Measurements from ENCODE around the gene CCDC169. TPM values are rescaled to one million over a fixed set of nuclear protein-coding genes. Genes with fewer than 3 reads are reported as not detected.

CCDC169 gene
- total RNA-seq, 1 experiment from 2014 or later, result 12.2 TPM

DNA sequence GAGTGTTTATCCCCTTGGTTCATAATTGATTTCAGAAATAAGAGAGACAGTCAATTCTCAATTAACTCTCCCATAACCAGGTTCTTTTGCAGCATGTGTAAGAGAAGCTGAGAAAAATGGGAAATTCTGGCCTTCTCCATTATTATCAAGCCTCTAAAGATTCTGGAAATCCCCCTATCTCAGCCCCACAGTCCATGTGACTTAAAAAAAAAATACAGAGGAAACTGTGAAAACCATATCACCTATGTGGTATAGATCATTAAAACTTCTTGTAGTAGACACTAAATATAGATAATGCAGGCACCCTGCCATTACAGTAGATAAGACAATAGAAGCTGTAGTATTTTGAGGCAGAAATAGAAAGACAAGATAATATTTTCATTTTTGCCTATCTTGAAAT, 48.9 kb downstream of the CCDC169 start:
- DNase-seq (ENCODE audit: extremely low read depth, low read depth), result no peak

DNA sequence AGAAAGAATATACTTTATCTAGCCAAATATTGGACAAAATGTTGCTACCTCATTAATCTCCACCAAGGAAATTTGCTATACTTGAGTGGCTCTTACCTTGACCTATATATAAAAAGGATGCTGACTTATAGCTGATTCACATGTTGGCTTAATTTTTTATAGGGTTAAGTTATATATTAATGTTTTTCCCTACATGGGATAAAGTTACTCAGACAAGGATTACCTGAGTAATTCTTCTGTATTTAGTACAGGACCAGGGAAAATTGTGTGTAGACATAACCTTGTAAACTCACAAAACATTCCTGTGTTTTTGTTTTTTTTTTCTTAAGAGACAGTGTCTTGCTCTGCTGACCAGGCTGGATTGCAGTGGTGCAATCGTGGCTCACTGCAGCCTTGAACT, 52.6 kb downstream of the CCDC169 start:
- no peak for DNase-seq (ENCODE audit: extremely low read depth, low read depth)

DNA sequence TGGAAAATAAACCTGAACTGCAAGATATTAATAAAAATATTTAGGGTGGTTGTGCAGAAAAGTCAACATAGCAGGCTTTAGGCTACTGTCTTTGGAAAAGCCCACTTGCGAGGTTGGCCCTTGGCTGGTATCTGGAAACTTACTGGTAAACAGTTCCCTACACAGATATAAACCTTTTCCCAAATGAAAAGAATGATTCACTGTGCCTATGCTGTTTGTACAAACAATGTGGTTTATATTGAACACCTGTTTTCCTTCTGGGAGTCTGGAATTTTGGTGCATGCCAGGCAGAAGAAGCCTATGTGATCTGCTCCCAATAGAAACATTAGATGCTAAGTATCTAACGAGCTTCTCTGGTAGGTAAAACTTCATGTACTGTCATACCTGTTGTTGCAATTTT, 53.5 kb downstream of the CCDC169 start:
- no peak for DNase-seq (ENCODE audit: extremely low read depth, low read depth)

DNA sequence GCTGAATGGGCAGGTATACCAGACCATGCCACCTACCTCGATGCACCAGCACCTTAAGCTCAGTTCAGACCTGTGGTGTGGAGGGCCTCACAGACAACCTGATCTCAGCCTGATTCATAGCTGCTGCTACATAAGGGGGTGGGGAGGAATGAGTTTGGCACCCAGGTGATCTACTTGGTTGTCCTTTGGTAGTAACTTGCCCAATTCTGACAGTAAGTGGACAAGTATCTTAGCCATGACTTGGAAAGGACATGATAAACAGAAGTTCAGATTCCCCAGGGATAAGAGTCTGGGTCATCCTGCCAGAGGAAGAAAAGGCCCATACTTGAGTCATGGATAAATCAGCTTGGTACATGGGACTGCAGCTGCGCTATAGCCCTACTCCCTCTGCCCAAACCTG, 54.9 kb downstream of the CCDC169 start:
- no peak for DNase-seq (ENCODE audit: extremely low read depth, low read depth)

DNA sequence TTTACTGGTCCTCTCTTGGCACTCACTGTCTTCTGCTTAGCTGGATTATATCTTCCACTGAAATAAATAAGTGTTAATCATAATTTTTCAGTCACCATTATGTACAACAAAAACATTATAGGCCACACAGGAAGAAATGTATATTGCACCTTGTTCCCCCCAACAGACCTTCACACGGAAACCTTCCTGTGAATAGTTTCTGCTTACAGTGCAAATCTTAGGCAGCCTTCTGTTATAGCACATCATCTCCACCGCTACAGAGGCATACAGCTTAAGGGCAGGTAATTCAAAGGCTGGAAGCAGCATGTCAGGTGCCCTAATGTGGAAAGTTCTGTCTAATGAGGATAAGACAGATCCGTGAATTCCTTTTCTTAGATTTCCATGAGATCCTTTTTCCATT, 66.4 kb downstream of the CCDC169 start:
- no peak for DNase-seq (ENCODE audit: extremely low read depth, low read depth)

DNA sequence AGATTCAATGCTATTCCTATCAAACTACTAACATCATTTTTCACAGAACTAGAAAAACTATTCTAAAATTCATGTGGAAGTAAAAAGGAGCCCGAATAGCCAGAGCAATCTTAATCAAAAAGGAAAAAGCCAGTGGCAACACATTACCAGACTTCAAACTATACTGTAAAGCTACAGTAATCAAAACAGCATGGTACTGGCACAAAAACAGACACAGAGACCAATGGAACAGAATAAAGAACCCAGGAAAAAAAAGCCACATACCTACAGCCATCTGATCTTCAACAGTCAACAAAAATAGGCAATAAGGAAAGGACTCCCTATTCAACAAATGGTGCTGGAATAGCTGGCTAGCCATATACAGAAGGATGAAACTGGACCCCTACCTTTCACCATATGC, 72.9 kb downstream of the CCDC169 start:
- DNase-seq (ENCODE audit: extremely low read depth, low read depth), result no peak

DNA sequence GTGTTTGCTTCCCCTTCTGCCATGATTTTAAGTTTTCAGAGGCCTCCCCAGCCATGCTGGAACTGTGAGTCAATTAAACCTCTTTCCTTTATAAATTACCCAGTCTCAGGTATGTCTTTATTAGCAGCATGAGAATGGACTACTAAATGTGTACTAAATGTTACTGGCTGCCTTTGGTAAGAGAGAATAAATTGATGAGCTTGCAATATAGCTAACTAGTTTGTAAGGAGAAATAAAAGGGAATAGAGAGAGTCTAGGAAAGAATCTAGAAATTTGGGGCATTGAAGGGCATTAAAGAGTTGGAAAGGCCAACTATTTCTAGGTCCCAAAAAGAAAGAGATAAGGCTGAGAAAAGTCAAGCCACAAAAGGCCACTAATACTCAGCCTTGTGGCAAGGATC, 77.7 kb downstream of the CCDC169 start:
- no peak for DNase-seq (ENCODE audit: extremely low read depth, low read depth)

DNA sequence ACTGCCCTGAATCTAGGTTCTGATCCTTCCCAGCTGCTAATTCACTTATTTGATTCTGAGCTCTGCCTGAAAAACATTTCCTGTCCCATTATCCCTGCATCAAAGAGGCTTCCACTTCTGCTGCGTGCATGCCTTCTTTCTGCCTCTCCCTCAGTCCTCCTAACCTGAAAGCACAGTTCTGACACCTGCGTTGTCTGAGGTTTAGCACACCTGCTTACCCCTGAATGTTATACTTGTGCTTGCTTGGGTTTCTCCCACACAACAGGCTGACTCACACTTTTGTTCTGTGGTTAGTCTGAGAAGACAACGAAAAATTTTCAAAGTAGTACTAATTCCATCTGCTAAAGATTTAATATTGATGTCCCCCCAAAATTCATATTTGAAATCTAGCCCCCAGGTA, 80.2 kb downstream of the CCDC169 start:
- no peak for DNase-seq (ENCODE audit: extremely low read depth, low read depth)

DNA sequence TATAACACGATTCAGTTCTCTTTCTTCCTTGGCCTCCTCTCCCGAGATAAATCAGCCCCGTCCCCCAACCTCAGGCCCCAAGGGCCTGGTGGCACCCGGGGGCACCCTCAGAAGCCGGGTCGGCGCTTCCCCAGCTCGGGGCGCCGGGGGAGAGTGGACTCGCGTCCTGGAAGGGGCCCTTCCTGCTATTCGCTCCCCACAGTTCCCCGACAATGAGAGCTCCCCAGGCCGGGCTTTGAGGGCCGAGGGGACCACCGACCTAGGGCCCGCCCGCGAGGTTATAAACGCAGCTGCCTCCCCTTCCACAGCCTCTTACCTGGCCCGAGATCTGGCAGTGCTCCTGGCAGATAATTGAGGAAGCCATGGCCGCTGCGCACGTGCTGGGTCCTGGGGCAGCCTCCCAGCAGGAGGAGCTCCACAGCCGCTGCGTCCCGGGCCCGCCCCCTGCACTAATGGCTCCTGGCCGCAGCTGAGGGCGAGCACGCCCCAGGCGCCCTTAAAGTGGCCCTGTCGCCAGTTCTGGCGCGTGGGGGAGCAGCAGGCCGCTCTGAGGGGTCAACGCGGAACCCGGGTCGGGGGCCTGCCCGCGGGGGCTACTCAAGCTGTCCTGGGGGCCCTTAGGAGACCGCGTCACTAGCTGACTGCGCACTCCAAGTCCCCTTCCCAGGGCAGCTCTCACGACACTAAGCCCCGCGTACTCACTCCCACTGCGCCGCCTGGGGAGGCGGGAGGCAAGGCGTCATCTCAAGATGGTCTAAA, 83.3 kb downstream of the CCDC169 start, which contains the start of gene SOHLH2:
TSS of gene SOHLH2 (minus strand) at position 394 of the 759 bp plus-strand sequence. CDS start at position 364, 30 bp downstream.
- DNase-seq (ENCODE audit: extremely low read depth, low read depth), result no peak

DNA sequence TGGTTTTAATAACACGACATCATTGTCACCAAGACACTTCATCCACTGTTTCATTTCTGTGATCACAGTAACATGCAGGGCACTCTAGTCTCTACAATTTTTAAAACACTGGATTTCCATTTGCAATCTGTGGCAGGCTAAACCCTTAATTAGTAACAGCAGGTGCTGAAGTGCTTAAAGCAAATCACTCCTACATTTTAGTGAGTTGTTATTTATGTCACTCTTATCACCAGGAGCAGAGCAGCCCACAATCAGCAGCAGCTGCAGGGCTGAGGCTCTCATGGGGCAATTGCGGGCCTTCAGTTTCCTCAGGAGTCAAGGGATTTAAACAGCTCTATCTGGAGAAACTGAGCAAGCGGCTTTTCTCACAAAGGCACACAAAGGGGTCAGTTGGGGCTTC, 84.8 kb downstream of the CCDC169 start:
- no peak for DNase-seq (ENCODE audit: extremely low read depth, low read depth)

DNA sequence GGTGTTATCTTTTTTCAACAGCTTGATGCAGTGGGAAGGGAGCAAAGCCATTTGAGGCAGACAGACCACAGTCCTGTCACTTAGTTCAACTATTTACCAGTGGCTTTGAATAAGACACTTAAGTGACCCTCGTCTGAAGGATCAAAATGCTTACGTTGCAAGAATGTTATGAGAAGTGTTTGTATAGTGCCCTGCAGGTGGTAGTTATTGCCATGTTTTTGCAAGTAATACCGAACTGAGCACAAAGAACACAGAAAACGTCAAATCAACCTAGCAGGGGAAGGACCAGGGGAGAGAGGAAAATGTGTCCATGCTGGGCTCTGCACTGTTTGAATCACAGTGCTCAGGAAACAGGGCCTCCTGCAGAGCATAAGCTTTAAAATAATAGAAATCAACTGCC, 86.0 kb downstream of the CCDC169 start:
- no peak for DNase-seq (ENCODE audit: extremely low read depth, low read depth)

DNA sequence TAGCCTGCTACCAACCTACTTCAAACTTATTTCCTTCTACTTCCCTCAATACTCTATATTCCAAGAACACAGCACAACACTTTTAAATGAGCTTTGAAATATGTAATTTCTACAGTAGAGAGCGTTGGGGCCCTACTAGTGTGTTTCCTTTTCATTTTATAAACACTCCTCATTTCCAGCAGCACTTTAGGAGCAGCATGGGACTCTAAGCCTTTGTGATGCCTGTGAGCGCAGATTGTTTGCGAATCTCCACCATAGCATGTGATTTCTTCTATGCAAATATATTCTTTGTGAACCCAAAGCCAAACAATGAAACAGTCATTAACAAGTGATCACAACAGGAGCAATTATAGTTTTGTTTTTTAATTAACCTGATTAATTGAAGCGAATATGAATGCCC, 86.9 kb downstream of the CCDC169 start:
- DNase-seq (ENCODE audit: extremely low read depth, low read depth), result no peak

DNA sequence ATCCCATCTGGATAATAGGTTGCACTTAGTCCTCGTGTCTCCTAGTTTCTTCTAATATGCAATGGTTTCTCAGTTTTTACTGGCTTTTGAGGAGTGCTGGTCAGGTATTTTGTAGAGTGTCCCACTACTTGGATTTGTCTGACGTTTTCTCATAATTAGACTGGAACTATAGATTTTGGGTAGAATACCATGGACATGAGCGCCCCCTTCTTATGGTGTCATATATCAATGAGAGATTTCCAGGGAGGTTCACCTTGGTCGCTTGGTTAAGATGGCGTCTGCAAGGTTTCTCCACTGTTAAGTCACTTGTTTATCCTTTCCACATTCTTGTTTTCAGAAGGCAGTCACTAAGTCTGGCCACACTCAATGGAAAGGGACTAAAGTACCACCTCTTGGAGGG, 89.9 kb downstream of the CCDC169 start:
- DNase-seq (ENCODE audit: extremely low read depth, low read depth), result peak; percentile 2

DNA sequence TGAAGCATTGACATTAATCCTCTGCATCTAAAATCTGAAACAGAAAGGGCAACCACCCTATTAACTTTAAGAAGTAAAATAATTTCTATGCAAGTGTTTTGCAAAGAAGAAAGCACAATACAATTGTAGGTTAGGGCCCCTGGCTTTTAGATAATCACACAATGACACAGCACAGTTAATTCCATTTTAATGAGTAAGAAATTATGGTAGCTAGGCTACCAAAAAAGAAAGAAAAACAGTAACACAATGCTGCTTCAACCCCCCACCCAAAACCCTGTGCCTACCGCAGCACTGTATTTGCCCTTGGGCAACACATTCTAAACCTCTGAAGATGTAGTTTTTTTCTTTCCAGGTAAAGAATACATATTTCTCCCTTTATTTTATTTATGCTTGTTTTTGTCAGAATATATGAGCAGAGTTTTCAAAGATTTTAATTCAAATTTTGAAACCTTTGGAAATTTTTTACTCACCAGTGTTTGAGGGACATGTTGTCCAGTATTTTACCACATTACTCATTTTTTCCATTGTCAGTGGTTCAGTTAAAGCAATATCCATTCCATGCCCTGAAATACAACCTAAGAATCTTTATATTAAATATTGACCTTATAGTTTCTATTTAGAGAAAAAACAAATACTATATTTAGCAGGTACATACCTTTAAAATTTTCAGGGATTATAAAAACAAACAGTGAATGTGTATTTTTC, 104.3 kb downstream of the CCDC169 start:
- no peak for DNase-seq (ENCODE audit: extremely low read depth, low read depth)

DNA sequence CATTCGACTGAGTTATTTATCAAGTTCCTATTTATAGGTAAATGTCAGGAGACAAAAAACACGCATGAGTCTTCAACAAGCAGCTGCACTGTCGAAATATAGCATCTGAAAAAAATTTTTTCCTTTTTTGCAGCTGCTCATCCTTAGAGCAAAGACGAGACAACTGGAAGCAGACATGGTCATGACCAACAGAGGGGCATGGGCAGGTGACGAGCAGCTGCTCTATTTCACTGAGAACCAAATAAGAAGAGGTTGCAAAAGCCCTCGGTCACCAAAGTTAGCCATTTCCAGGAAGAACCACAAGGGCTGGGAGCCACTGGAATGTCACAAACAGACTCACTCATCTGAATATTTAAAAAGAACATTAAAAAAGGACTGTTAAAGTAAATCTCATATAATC, 105.4 kb downstream of the CCDC169 start:
- DNase-seq (ENCODE audit: extremely low read depth, low read depth), result no peak

DNA sequence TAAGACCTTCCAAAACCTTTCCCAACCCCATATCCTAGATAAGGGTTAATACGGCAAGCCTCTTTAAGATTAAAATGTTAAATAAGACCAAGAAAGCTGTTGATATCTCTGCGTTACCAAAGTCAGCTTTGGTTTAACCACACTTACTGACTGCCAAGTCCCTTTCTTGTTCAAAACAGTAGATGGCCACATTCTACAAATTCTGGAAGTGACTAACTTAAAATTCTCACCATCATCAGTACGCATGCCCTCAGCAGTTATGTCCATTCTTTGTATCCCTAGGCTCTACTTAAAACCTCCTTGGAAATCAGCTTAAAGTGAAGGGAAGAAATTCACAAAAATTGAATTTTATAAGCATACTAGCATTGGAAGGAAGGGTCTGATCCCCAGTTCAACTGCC, 106.8 kb downstream of the CCDC169 start:
- DNase-seq (ENCODE audit: extremely low read depth, low read depth), result no peak

DNA sequence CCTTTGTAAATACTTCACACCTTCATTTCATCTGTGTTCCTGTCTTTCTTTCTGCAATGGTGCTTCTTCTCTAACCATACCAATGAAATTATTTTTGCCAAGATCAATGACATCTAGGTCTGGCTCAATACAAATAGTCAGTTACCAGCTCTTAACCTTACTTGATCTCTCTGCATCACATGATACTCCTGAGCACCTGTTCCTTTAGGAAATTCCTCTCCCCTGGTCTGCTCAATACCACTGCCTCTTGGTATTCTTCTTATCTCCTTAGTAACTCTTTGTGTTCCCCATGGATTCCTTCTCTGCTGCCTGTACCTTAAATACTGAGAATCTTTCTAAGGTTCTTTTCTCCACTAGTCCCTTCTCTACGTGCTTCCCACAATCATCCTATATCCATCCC, 109.2 kb downstream of the CCDC169 start:
- no peak for DNase-seq (ENCODE audit: extremely low read depth, low read depth)

DNA sequence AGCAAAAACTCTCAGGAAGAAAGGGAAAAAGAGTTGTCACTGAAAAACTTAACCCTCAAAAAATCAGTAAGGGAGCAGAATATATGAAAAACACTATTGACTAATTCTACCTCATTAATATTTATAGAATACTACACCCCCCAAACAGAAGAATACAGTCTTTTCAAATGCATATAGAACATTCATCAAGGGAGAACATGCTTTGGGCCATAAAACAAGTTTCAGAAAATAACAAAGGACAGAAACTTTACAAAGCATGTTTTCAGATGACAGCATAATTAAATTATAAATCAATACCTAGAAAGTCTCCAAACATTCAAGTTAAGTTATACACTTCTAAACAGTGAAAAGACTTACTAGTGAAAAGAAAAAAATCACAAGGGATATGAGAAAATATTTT, 113.7 kb downstream of the CCDC169 start:
- DNase-seq (ENCODE audit: extremely low read depth, low read depth), result no peak
